HUES48 (cell line): Measurements from ENCODE around the gene PTPRS.

Experiments used
- H3K27ac ChIP-seq: one replicate; pipeline ENCODE4 v1.7.0; 2013; ENCODE audit warnings: low read depth, low read length, inconsistent platforms
- H3K27me3 ChIP-seq: 2 replicates; pipeline ENCODE4 v1.6.1; 2013; ENCODE audit warnings: mild to moderate bottlenecking, low read length; ENCODE audit not compliant: control insufficient read depth, insufficient read depth
- H3K36me3 ChIP-seq: 2 replicates; pipeline ENCODE4 v1.6.1; 2013; ENCODE audit warnings: low read length; ENCODE audit not compliant: control insufficient read depth, insufficient read depth
- H3K4me1 ChIP-seq: 2 replicates; pipeline ENCODE4 v1.6.1; 2013; ENCODE audit warnings: mild to moderate bottlenecking, low read length; ENCODE audit not compliant: control insufficient read depth, insufficient read depth
- H3K4me3 ChIP-seq: 2 replicates; pipeline ENCODE4 v1.5.1; 2013; ENCODE audit warnings: mild to moderate bottlenecking, low read depth, low read length
- H3K9ac ChIP-seq: 2 replicates; pipeline ENCODE4 v1.6.1; 2013; ENCODE audit warnings: mild to moderate bottlenecking, low read depth, low read length, moderate library complexity
- H3K9me3 ChIP-seq: 2 replicates; pipeline ENCODE4 v1.6.1; 2013; ENCODE audit warnings: low read length; ENCODE audit not compliant: control insufficient read depth, insufficient read depth

Gene PTPRS

GRCh38 chr19:5308451-5309437, 31.9 kb downstream of the PTPRS start:
- Histone ChIP-seq H3K27ac (no peak overlapping the region), H3K4me1 (no peaks in the 10 kb centered on the region), H3K9me3 (no peaks in the 10 kb centered on the region), H3K9ac (no peak overlapping the region), H3K4me3 (no peak overlapping the region), H3K36me3 (no peaks in the 10 kb centered on the region; the same call in 1 of the 2 replicates), H3K27me3 (no peaks in the 10 kb centered on the region)

DNA sequence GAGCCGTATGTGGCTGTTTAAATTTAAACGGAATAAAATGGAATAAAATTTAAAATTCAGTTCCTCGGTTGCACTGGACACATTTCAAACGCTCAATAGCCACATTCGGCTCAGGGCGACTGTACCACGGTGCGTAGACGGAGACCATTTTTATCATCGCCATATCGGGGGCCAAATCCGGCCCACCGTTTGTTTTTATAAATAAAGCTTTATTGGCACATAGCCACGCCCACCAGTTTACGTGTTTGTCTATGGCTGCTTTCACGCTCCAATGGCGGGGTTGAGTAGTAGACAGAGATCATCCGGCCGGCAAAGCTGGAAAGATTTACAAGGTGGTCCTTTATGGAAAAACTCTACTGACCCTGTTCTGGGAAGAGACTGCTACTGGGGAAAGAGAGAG, 33.0 kb downstream of the PTPRS start:
- H3K36me3 ChIP-seq: no peaks in the 10 kb centered on the region; the same call in 1 of the 2 replicates
- no peak overlapping the region for H3K4me3 ChIP-seq
- no peaks in the 10 kb centered on the region for H3K27me3 ChIP-seq
- H3K9ac ChIP-seq: no peak overlapping the region
- H3K9me3 ChIP-seq: no peaks in the 10 kb centered on the region
- no peak overlapping the region for H3K27ac ChIP-seq
- H3K4me1 ChIP-seq: no peaks in the 10 kb centered on the region

DNA sequence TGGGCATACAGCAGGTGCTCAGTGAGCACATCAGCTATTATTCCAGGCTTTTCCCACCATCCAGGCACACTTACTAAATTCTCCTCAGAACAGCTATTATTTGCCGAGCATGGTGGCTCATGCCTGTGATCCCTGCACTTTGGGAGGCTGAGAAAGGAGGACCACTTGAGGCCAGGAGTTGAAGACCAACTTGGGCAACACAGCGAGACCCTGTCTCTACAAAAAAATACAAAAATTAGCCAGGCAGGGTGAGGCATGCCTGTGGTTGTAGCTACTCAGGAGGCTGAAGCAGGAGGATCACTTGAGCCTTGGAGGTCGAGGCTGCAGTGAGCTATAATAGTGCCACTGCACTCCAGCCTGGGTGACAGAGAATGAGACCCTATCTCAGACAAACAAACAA, 35.4 kb downstream of the PTPRS start:
- Histone ChIP-seq H3K4me1 (no peaks in the 10 kb centered on the region), H3K36me3 (no peaks in the 10 kb centered on the region), H3K27ac (no peak overlapping the region), H3K27me3 (no peaks in the 10 kb centered on the region), H3K4me3 (no peak overlapping the region), H3K9ac (no peak overlapping the region), H3K9me3 (no peaks in the 10 kb centered on the region)

DNA sequence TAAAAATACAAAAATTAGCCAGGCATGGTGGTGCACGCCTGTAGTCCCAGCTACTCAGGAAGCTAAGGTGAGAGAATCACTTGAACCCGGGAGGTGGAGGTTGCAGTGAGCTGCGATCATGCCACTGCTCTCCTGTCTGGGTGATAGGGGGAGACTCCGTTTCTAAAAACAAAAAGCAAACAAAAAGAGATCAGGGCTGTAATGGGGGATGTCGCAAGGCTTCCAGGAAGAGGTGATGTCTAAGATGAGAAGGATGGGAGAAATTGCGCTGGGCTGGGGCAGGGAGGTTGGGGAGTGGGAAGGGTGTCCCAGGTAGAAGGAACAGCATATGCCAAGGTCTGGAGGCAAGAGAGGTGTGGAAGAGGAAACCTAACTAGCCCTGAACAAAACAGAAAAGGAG, 36.1 kb downstream of the PTPRS start:
- H3K4me1 ChIP-seq: no peaks in the 10 kb centered on the region

GRCh38 chr19:5303208-5303607, 37.4 kb downstream of the PTPRS start:
- Histone ChIP-seq H3K27ac (no peak overlapping the region), H3K27me3 (no peaks in the 10 kb centered on the region), H3K4me1 (no peaks in the 10 kb centered on the region), H3K9ac (no peak overlapping the region), H3K4me3 (no peak overlapping the region), H3K36me3 (no peaks in the 10 kb centered on the region), H3K9me3 (no peaks in the 10 kb centered on the region)

More for the DNA sequence above, 36.1 kb downstream of the PTPRS start:
- no peak overlapping the region for H3K27ac ChIP-seq
- no peaks in the 10 kb centered on the region for H3K27me3 ChIP-seq
- H3K4me3 ChIP-seq: no peak overlapping the region
- H3K36me3 ChIP-seq: no peaks in the 10 kb centered on the region
- no peaks in the 10 kb centered on the region for H3K9me3 ChIP-seq
- H3K9ac ChIP-seq: no peak overlapping the region

GRCh38 chr19:5302396-5302795, 38.2 kb downstream of the PTPRS start:
- Histone ChIP-seq H3K9me3 (no peaks in the 10 kb centered on the region), H3K4me3 (no peak overlapping the region), H3K27me3 (no peaks in the 10 kb centered on the region), H3K9ac (no peak overlapping the region), H3K27ac (no peak overlapping the region), H3K36me3 (no peaks in the 10 kb centered on the region), H3K4me1 (no peaks in the 10 kb centered on the region)

DNA sequence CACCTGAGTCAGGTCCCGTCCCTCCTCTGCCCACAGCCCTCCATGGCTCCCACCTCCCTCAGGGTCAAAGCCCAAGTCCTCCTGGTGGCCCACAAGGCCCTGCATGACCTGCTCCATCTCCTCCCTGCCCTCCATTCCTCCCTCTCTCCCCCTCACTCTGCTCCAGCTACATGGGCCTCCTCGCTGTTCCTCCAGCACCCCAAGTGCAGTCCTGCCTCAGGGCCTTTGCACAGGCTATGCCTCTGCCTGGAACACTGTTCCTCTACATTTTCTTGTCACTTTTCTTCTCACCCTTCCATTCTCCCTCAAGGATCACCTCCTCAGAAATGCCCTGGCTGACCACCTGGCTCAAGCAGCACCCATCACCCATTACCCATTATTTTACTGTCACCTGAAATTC, 41.5 kb downstream of the PTPRS start:
- Histone ChIP-seq H3K36me3 (no peaks in the 10 kb centered on the region), H3K27me3 (no peaks in the 10 kb centered on the region), H3K9ac (no peak overlapping the region), H3K4me1 (peaks cover 4% of the 10 kb centered on the region; the same call in 1 of the 2 replicates), H3K27ac (no peak overlapping the region), H3K9me3 (no peaks in the 10 kb centered on the region), H3K4me3 (no peak overlapping the region)

DNA sequence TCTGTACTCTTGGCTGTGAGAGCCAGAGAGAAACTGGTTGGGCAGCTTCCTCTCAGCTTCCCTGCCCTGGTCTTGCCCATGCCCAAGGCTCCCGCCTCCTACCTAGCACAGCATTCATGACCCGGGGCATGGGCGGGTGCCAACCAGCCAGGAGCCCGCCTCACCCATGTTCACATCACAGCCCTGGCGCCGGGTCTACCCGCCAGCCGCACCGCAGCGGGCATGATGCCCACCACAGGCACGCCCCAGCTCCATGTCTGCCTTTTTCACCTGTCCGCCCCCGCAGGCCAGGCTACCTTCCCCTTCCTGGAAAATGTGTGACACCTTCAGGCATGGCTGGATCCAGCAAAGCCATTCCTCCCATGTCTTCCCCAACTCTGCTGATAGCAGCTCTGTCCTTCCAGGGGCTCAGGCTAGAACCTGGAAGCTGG, 42.1 kb downstream of the PTPRS start:
- Histone ChIP-seq H3K9me3 (no peaks in the 10 kb centered on the region), H3K9ac (no peak overlapping the region), H3K4me3 (no peak overlapping the region), H3K4me1 (peaks cover 4% of the 10 kb centered on the region; the same call in 1 of the 2 replicates), H3K27me3 (no peaks in the 10 kb centered on the region), H3K36me3 (no peaks in the 10 kb centered on the region), H3K27ac (no peak overlapping the region)

GRCh38 chr19:5297272-5297669, 43.3 kb downstream of the PTPRS start:
- Histone ChIP-seq H3K4me1 (peaks cover 6% of the 10 kb centered on the region), H3K9ac (no peak overlapping the region), H3K4me3 (no peak overlapping the region), H3K27ac (no peak overlapping the region), H3K36me3 (no peaks in the 10 kb centered on the region), H3K9me3 (no peaks in the 10 kb centered on the region), H3K27me3 (no peaks in the 10 kb centered on the region)

DNA sequence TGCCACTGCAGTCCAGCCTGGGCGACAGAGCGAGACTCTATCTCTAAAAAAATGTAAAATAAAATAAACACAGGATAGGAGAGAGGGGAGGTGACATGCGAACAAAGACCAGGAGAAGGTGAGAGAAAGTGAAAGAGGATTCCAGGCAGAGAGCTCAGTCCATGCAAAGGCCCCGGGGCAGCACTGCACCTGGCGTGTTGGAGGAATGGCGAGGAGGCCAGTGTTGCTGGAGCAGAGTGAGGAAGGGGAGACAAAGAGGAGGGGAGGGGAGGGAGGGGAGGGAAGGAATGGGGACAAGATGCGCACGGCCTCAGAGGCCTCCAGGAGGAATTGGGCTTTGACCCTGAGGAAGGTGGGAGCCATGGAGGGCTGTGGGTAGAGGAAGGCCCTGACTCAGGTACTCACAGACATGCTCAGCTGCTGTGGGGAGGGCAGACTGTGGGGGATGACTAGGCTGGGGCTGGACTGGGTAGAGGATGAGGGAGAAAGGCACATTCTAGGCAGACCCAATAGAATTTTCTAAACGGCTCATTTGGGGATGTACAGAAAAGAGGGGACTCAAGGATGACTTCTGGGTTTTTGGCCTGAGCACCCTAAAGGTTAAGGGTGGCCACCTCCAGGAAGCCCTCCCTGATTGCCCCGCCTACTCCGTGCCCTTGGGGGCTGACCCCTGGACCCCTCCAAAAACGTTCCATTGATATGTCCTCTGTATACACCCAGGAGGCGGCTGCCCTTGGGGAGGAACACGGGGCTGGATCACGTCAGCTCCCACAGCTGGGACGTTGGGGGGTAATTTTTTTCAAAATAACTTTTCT, 43.9 kb downstream of the PTPRS start:
- H3K27me3 ChIP-seq: no peaks in the 10 kb centered on the region
- H3K9me3 ChIP-seq: no peaks in the 10 kb centered on the region
- peaks cover 12% of the 10 kb centered on the region for H3K4me1 ChIP-seq
- no peak overlapping the region for H3K4me3 ChIP-seq
- H3K36me3 ChIP-seq: no peaks in the 10 kb centered on the region
- H3K27ac ChIP-seq: no peak overlapping the region
- H3K9ac ChIP-seq: no peak overlapping the region

DNA sequence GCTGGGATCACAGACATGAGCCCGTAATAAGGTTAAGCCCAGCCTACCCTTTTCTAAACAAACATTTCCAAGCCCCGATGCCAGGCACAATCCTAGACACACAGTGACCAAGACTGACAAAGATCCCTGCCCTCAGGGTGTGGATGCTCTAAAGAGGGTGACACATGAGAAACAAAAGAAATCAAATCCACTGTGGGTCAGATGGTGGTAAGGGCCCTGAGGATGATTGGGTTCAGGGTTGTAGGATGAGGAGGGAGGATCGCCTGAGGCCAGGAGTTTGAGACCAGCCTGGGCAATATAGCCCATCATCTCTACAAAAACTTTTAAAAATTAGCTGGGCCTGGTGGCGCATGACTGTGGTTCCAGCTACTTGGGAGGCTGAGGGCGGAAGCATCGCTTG, 44.6 kb downstream of the PTPRS start:
- H3K4me1 ChIP-seq: peaks cover 12% of the 10 kb centered on the region

More for the DNA sequence above, 44.6 kb downstream of the PTPRS start:
- Histone ChIP-seq H3K27ac (no peak overlapping the region), H3K36me3 (no peaks in the 10 kb centered on the region), H3K9ac (no peak overlapping the region), H3K9me3 (no peaks in the 10 kb centered on the region), H3K4me3 (no peak overlapping the region), H3K27me3 (no peaks in the 10 kb centered on the region)
